IMR-90 (cell line): ENCODE data around the gene NFX1. TPM values are rescaled to one million over a fixed set of nuclear protein-coding genes. Genes with fewer than 3 reads are reported as not detected.

Source experiments
- ATAC-seq: fragments of 200-7000 bp; cut with Tn5 transposase; 2 replicates; pipeline ENCODE4 v1.9.1; 2020; ENCODE audit warnings: low read depth, mild to moderate bottlenecking, moderate library complexity
- BruUV-seq: library from RNA; stranded (reverse); fragments of 400-500 nt; replicated peaks from 2 replicates; lab custom pipeline; 2021; lab: Mats Ljungman, UMichigan
- CTCF ChIA-PET: fragments of 300-600 bp; formaldehyde crosslinking; extraction: SDS; loops from one replicate; lab custom pipeline; 2021; ENCODE audit warnings: antibody characterized with exemption; lab: Yijun Ruan, JAX
- POLR2A ChIA-PET: fragments of 300-600 bp; sonication (Branson Sonifier 250); formaldehyde crosslinking; loops from one replicate; lab custom pipeline; 2022; ENCODE audit warnings: antibody characterized with exemption; ENCODE audit not compliant: unreplicated experiment; lab: Charles Lee
- DNase-seq: peaks from one replicate; pipeline ENCODE4 v3.0.0; 2013
- H2AFZ ChIP-seq: replicated peaks from 2 replicates; pipeline ENCODE3; 2013; ENCODE audit warnings: low read length, mild to moderate bottlenecking; ENCODE audit not compliant: poor library complexity
- H2AK5ac ChIP-seq: 2 replicates; pipeline ENCODE4 v1.6.1; 2013; ENCODE audit warnings: low read depth, low read length, inconsistent platforms
- H2AK9ac ChIP-seq: replicated peaks from 2 replicates; pipeline ENCODE3; 2013; ENCODE audit warnings: mild to moderate bottlenecking, low read depth, low read length, moderate library complexity; ENCODE audit not compliant: poor library complexity
- H2BK120ac ChIP-seq: 2 replicates; pipeline ENCODE4 v1.6.1; 2013; ENCODE audit warnings: low read depth, low read length, inconsistent platforms
- H2BK15ac ChIP-seq: 3 replicates; pipeline ENCODE4 v1.6.1; 2013; ENCODE audit warnings: low read depth, low read length, inconsistent platforms
- H2BK20ac ChIP-seq: 2 replicates; pipeline ENCODE4 v1.6.1; 2013; ENCODE audit warnings: low read depth, mild to moderate bottlenecking, inconsistent platforms, low read length, moderate library complexity
- H2BK5ac ChIP-seq: 2 replicates; pipeline ENCODE4 v1.6.1; 2013; ENCODE audit warnings: mild to moderate bottlenecking, low read depth, low read length, inconsistent platforms; ENCODE audit not compliant: poor library complexity, severe bottlenecking
- H3K14ac ChIP-seq: replicated peaks from 2 replicates; pipeline ENCODE4 v1.6.1; 2013; ENCODE audit warnings: low read depth, low read length, inconsistent platforms
- H3K18ac ChIP-seq: 2 replicates; pipeline ENCODE4 v1.6.1; 2013; ENCODE audit warnings: low read depth, low read length, control low read depth
- H3K23ac ChIP-seq: 2 replicates; pipeline ENCODE4 v1.6.1; 2013; ENCODE audit warnings: low read depth, low read length, inconsistent platforms
- H3K27ac ChIP-seq: 2 replicates; pipeline ENCODE4 v1.5.1; 2013; ENCODE audit warnings: mild to moderate bottlenecking, control low read depth, low read length; ENCODE audit not compliant: insufficient read depth
- H3K27me3 ChIP-seq: 2 replicates; pipeline ENCODE4 v1.6.1; 2013; ENCODE audit warnings: low read length; ENCODE audit not compliant: control insufficient read depth, insufficient read depth
- H3K36me3 ChIP-seq: 2 replicates; pipeline ENCODE4 v1.6.1; 2013; ENCODE audit warnings: low read length, mixed read lengths; ENCODE audit not compliant: control insufficient read depth, insufficient read depth
- H3K4ac ChIP-seq: 2 replicates; pipeline ENCODE4 v1.6.1; 2013; ENCODE audit warnings: low read depth, low read length, inconsistent platforms
- H3K4me1 ChIP-seq: 2 replicates; pipeline ENCODE4 v1.6.1; 2013; ENCODE audit warnings: low read length, mixed read lengths; ENCODE audit not compliant: control insufficient read depth, insufficient read depth
- H3K4me2 ChIP-seq: 2 replicates; pipeline ENCODE4 v1.6.1; 2013; ENCODE audit warnings: low read depth, mild to moderate bottlenecking, control low read depth, low read length, moderate library complexity
- H3K4me3 ChIP-seq: 2 replicates; pipeline ENCODE4 v1.5.1; 2013; ENCODE audit warnings: low read depth, mild to moderate bottlenecking, control low read depth, low read length, moderate library complexity; ENCODE audit not compliant: insufficient read depth
- H3K56ac ChIP-seq: 2 replicates; pipeline ENCODE4 v1.6.1; 2013; ENCODE audit warnings: low read length, inconsistent platforms; ENCODE audit not compliant: insufficient read depth; ENCODE audit errors: extremely low read depth
- H3K79me1 ChIP-seq, 2 experiments: 2 replicates each; pipeline ENCODE4 v1.6.1; 2013; ENCODE audit warnings: low read length in 2 of 2, inconsistent platforms in 1 of 2, low read depth in 1 of 2
- H3K9ac ChIP-seq: 2 replicates; pipeline ENCODE4 v1.6.1; 2013; ENCODE audit warnings: low read depth, low read length, control low read depth
- H3K9me1 ChIP-seq: 2 replicates; pipeline ENCODE4 v1.6.1; 2013; ENCODE audit warnings: low read length, inconsistent platforms; ENCODE audit not compliant: insufficient read depth
- H3K9me3 ChIP-seq: 2 replicates; pipeline ENCODE4 v1.6.1; 2013; ENCODE audit warnings: low read length; ENCODE audit not compliant: control insufficient read depth, insufficient read depth
- H4K20me1 ChIP-seq: 2 replicates; pipeline ENCODE4 v1.6.1; 2013; ENCODE audit warnings: low read length, inconsistent platforms; ENCODE audit not compliant: insufficient read depth
- H4K5ac ChIP-seq: 2 replicates; pipeline ENCODE4 v1.6.1; 2013; ENCODE audit warnings: mild to moderate bottlenecking, low read depth, low read length, control low read depth
- H4K8ac ChIP-seq, 2 experiments: 2 replicates each; pipeline ENCODE4 v1.6.1; 2013; ENCODE audit warnings: low read depth in 2 of 2, low read length in 2 of 2, control low read depth in 1 of 2, inconsistent platforms in 1 of 2
- H4K91ac ChIP-seq: 2 replicates; pipeline ENCODE4 v1.6.1; 2013; ENCODE audit warnings: low read depth, low read length, inconsistent platforms; ENCODE audit not compliant: insufficient read depth
- MXI1 ChIP-seq: IDR thresholded peaks from 2 replicates; pipeline ENCODE4 v1.6.1; 2012; ENCODE audit warnings: low read depth, mild to moderate bottlenecking, low read length, moderate library complexity, borderline replicate concordance
- RCOR1 ChIP-seq: IDR thresholded peaks from 2 replicates; pipeline ENCODE4 v1.6.1; 2012; ENCODE audit warnings: mild to moderate bottlenecking, low read length, improper control_type of control experiment; ENCODE audit not compliant: insufficient replicate concordance
- USF2 ChIP-seq: fragments of 150-350 bp; IDR thresholded peaks from 2 replicates; pipeline ENCODE4 v1.6.1; 2017; ENCODE audit warnings: mild to moderate bottlenecking, antibody characterized with exemption, low read length, low read depth
- WGBS, 2 experiments: methylation state at CpG; one replicate each; pipeline versions ENCODE4 v1.1.5 to v1.1.7; 2013; ENCODE audit warnings: missing lambda C conversion rate in 2 of 2; ENCODE audit not compliant: insufficient read length in 1 of 2; ENCODE audit errors: extremely low coverage in 2 of 2; 5-methylcytosine and 5-hydroxymethylcytosine counted together
- dilution Hi-C: fragments of 300-500 bp; cut with HindIII; formaldehyde crosslinking; loops from one replicate; pipeline ENCODE4 v1.14.3; 2018; ENCODE audit warnings: low sequenced_read_pairs; ENCODE audit not compliant: unreplicated experiment
- in situ Hi-C: fragments of 300-500 bp; cut with MboI; formaldehyde crosslinking; loops from 3 replicates; pipeline ENCODE4 v1.14.3; 2019; ENCODE audit warnings: low sequenced_read_pairs, inconsistent platforms, mixed read lengths
- intact Hi-C: fragments of 100-400 bp; cut with micrococcal nuclease; formaldehyde crosslinking; loops from 2 replicates; pipeline ENCODE4 v1.10.0; 2022
- polyA plus RNA-seq, 3 experiments: library from polyadenylated mRNA; depleted of rRNA; stranded (reverse); fragments of >200 nt; gene quantifications; 2 replicates each; pipeline ENCODE4 v1.2.3, GENCODE V29; 2012; ENCODE audit warnings: low replicate concordance in 1 of 3
- total RNA-seq: library from RNA; depleted of rRNA; stranded (reverse); fragments of >200 nt; gene quantifications from 2 replicates; pipeline ENCODE4 v1.2.3, GENCODE V29; 2012

NFX1 gene
- total and polyA plus RNA-seq, 2 of the 4 experiments (the other 2 are of a cell fraction) = 27.0 to 36.0 TPM

- Histone ChIP-seq H2BK20ac (no peak overlapping the region; the same call in 1 of the 2 replicates), H3K9ac (no peak overlapping the region), H3K4me2 (no peak overlapping the region), H3K14ac (peak overlapping the region; percentile 22), H3K79me1 (peaks cover 0 to 4% of the 10 kb centered on the region in 2 experiments), H2AK9ac (peak overlapping the region; percentile 71), H2AFZ (peak overlapping the region; percentile 69), H2BK5ac (peak overlapping the region; percentile 73), H4K8ac (peak overlapping the region in 1 of 2 experiments; percentile 39; a peak in 1 of 4 replicates), H3K9me1 (peaks cover 12% of the 10 kb centered on the region; the same call in 1 of the 2 replicates), H4K20me1 (no peaks in the 10 kb centered on the region), H3K18ac (peak overlapping the region; percentile 56; the same call in 1 of the 2 replicates), H3K27ac (peak overlapping the region; percentile 72; the same call in 1 of the 2 replicates), H3K27me3 (no peaks in the 10 kb centered on the region), H2BK120ac (0 out of 2 replicates have a peak overlapping the region, but pooled peaks have one; percentile 23), H3K36me3 (peaks cover 26% of the 10 kb centered on the region), H2AK5ac (peak overlapping the region; percentile 56; the same call in 1 of the 2 replicates), H4K5ac (peak overlapping the region; percentile 65), H3K4me1 (peaks cover 3% of the 10 kb centered on the region), H2BK15ac (0 out of 3 replicates have a peak overlapping the region, but pooled peaks have one; percentile 29), H3K4ac (peak overlapping the region; percentile 24; the same call in 1 of the 2 replicates), H3K4me3 (no peak overlapping the region), H3K56ac (no peak overlapping the region), H3K9me3 (no peaks in the 10 kb centered on the region), H4K91ac (no peak overlapping the region), H3K23ac (no peak overlapping the region)
- intact Hi-C loops (no loop called here), in situ Hi-C loops (no loop called here), dilution Hi-C loops (no loop called here)
- ChIA-PET POLR2A (no interaction called here), CTCF (no interaction called here)
- DNase-seq = peak; percentile 85
- TF ChIP-seq USF2 (peak; percentile 91), MXI1 (peak; percentile 69), RCOR1 (no peak)
- ATAC-seq = peak; percentile 97
- no TSS peak for BruUV-seq
- 40% methylated on average over 1 of the region's 1 CpG; no CpG with 5 or more reads in 1 of the 2 experiments for WGBS, 2 experiments
These were observed 39.8 kb upstream of the NFX1 start for GRCh38 chr9:33250458-33250995.
